Midbrain (tissue), 1 donor: Measurements from ENCODE around the gene IP6K2.
"Not testable (repeated sequence)": the region's sequence is repeated elsewhere in the genome, so short reads cannot be mapped to it uniquely, and the experiment has no call there.

ENCODE experiments used
- DNase-seq: peaks from one replicate; lab custom pipeline; 2025; lab: John Stamatoyannopoulos, UW

IP6K2 gene, protein sequence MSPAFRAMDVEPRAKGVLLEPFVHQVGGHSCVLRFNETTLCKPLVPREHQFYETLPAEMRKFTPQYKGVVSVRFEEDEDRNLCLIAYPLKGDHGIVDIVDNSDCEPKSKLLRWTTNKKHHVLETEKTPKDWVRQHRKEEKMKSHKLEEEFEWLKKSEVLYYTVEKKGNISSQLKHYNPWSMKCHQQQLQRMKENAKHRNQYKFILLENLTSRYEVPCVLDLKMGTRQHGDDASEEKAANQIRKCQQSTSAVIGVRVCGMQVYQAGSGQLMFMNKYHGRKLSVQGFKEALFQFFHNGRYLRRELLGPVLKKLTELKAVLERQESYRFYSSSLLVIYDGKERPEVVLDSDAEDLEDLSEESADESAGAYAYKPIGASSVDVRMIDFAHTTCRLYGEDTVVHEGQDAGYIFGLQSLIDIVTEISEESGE

GRCh38 chr3:48716982-48717746 lies at the start of gene IP6K2:
TSS of gene IP6K2 (minus strand) at chr3:48717221. CDS start at chr3:48695291, 21,930 bp downstream.
- DNase-seq, result peak; percentile 99

GRCh38 chr3:48765376-48765775 lies 48.4 kb upstream of the IP6K2 start:
- no peak for DNase-seq

- no peak for DNase-seq
Measured at GRCh38 chr3:48762816-48763215, 45.8 kb upstream of the IP6K2 start.

GRCh38 chr3:48759991-48760540 lies 43.0 kb upstream of the IP6K2 start:
- DNase-seq, result not testable (repeated sequence)

- DNase-seq, result not testable (repeated sequence)
Measured at GRCh38 chr3:48759531-48759930, 42.5 kb upstream of the IP6K2 start.

DNA sequence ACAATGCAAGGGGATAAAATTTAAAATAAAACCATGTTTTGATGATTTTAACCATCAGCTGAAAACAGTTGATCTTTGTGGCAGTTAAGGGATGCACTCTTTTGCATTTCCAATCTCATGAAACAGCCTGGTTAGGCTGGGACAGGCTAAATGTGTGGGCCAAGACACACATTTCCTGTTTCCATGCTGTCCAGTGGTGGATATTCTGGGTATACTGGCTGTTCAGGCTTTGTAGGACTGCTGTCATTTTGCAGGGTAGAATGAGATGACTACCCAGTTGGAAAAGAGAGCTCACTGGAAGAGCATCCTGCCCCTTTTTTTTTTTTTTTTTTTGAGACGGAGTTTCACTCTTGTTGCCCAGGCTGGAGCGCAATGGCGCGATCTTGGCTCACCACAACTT lies 42.0 kb upstream of the IP6K2 start:
- no peak for DNase-seq

GRCh38 chr3:48756640-48757039 lies 39.6 kb upstream of the IP6K2 start:
- DNase-seq, result no peak

GRCh38 chr3:48750856-48751255 lies 33.8 kb upstream of the IP6K2 start:
- no peak for DNase-seq

- peak; percentile 42 for DNase-seq
Measured at GRCh38 chr3:48748754-48749153, 31.7 kb upstream of the IP6K2 start.

DNA sequence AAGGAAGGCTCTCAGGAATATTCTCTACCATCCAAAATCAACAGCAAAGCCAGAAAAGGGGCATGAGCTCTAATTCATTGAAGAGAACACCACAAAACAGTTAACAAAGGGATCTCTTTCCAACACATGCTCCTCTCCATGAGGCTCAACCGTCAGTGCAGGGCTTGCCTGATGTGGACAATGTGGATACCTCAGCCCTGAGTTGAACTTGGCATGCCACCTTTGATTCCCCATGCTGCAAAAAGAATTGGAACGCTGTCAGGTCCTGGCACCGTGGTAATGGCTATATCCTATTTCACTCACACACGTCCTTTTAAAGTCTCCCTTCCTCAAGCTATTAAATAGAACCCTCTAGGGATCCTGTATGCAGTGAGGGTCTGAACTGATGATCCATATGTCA lies 30.7 kb upstream of the IP6K2 start:
- DNase-seq, result peak; percentile 41

DNA sequence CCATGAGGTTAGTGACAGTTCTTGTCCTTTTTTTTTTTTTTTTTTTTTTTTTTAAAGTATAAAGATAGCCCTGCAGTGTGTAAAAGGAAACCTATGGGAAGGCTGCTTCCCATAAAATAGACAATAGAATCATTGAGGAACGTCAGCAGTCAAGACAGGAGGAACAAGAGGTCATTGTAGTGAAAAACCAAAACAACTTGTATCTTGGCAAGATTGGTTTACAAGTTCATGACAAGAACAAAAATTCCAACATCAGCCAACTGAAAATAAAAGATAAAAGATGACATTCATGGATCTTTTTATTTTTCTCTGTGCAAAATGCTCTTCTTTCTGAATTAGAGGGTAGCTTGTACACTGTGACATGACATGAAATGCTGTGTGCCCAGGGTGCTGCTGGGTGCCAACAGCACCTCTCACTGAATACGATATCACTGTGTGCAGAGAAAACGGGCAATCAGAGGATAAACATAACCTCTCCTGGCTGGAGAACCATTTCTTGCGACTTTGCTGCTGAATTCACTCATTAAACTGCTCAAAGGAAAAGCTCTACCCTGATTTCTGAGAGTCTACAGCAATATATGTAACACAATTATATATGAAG lies 30.1 kb upstream of the IP6K2 start:
- peak; percentile 87 for DNase-seq

GRCh38 chr3:48743773-48744172 lies 26.8 kb upstream of the IP6K2 start:
- no peak for DNase-seq

DNA sequence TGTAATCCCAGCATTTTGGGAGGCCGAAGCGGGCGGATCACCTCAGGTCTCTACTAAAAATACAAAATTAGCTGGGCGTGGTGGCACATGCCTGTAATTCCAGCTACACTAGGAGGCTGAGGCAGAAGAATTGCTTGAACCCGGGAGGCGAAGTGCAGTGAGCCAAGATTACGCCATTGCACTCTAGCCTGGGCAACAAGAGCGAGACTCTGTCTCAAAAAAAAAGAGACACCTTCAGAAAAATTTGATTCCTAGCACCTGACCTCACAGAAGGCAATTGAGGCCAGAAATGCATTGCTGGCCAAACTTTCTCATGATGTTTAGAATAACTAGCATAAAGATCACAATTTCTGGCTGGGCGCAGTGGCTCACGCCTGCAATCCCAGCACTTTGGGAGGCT lies 24.2 kb upstream of the IP6K2 start:
- DNase-seq, result not testable (repeated sequence)

DNA sequence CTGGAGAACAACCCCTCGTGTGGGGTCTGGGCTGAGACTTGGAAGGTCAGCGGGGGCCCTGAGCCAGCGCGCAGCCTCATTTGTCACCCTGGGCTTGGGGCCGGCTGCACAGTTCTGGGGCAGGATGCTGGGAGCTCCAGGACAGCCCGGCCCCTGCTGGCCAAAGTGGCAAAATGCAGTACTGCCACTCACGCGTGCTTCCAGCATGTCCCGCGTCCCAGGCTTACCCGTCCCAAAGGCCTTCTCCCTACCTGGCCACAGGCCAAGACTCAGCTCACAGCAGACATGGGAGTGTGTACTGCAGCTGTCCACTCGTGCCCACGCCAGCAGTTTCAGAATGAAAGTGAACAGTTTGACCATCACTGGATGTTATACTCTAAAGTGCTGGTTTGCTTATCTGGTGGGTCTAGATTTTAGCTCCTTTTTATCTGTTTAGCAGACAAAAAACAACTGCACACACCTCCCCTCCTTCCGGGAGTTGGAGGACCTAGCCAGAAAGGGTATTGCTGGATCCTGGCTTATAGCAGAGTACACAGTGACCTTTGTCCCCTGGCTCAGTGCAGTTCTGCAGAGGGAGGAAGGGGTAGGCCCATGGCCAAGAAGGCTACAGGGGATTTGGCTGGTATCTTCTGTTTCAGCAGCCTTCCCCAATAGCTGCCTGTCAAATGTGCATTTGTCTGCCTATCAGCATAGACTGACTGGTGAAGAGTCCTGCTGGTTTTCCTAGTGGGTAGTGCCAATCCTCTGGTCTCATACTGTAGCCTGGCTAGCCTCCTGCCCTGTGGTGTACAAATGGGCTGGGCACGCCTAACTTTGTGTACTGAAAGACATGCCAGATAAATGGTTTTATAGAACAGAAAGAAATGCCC lies 23.2 kb upstream of the IP6K2 start:
- peak; percentile 91 for DNase-seq

DNA sequence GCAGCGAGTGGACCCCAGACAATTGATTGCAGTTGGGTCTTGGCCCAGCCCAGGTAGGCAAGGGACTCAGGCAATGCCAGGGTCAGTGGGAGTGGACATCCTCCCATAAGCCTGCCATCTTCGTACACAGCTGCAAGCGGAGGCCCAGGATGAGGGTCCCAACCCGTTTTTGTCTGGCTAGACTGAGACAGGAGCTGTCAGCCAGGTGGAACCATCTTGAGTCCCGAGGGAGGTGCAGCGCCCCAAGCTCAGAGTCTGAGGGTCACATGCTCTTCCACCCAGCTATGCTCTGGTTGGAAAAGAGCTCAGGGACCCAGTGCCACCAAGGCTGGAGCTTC lies 22.6 kb upstream of the IP6K2 start:
- DNase-seq, result no peak

DNA sequence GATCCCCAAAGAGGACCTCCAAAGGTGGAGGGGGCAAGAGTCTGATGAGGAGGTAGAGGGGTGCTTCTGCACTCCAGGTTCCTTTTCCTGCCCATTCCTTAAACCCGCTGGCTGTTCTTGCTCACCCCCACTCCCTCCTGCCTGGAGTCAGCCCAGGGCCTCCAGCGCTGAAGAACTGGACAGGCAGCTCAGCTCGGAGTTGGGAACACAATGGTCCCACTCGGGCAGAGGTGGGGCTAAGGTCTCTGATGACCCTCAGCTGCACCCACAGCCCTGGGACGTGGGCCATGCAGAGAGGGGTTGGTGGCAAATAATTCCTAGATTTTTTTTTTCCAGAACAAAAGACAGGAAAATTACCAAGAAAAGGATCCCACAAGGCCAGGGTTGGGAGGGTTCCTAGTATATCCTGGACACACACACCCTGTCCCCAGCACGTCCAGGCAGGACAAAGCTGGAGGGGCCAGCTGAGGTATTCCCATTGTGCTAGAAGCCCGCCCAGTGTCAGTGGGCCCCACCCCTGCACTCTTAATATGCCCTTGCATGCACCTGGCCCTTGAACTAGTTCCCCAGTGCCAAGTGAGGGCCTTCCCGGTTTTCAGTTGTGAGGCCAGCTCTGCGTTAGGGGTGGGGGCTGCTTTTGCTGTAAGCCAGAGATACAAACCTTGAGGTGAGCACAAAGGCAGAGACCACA lies 22.1 kb upstream of the IP6K2 start:
- DNase-seq, result no peak

- DNase-seq, result no peak
Measured at GRCh38 chr3:48738144-48738536, 21.1 kb upstream of the IP6K2 start.

DNA sequence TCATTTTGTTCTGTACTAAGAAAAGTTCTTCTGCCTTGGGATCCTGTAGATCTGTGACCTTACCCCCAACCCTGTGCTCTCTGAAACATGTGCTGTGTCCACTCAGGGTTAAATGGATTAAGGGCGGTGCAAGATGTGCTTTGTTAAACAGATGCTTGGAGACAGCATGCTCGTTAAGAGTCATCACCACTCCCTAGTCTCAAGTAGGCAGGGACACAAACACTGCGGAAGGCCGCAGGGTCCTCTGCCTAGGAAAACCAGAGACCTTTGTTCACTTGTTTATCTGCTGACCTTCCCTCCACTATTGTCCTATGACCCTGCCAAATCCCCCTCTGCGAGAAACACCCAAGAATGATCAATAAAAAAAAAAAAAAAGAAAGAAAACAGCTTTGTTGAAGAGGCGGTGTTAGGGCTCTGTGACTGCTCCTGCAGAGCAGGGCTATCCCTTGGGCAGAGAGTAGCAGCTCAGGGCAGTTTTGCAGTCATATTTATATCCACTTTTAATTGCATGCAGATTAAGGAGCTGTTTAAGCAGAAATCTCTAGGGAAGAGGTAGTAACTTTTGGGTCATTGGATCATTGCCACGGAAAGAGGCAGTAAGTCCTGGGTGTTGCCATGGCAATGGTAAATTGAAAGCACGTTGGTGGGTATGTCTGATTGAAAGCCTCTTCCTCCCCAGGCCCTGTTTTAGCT lies 18.2 kb upstream of the IP6K2 start:
- not testable (repeated sequence) for DNase-seq

GRCh38 chr3:48734541-48734940 lies 17.5 kb upstream of the IP6K2 start:
- not testable (repeated sequence) for DNase-seq
